Fibroblast of mammary gland (primary cell): Measurements from ENCODE around the gene FBLN2.

Source experiments
- DNase-seq: peaks from one replicate; pipeline ENCODE4 v3.0.0-alpha.2; 2010; ENCODE audit warnings: low read depth
- H3K4me3 ChIP-seq: 2 replicates; pipeline ENCODE4 v1.5.1; 2011; ENCODE audit warnings: low read depth, mild to moderate bottlenecking, low read length, moderate library complexity; ENCODE audit not compliant: control insufficient read depth
- TF ChIP-seq, protein P1 (sequence below): conservative IDR thresholded peaks from 2 replicates; pipeline ENCODE4 v1.5.1; 2011; ENCODE audit warnings: low read depth, low read length, inconsistent platforms; ENCODE audit not compliant: control insufficient read depth, insufficient read depth

FBLN2 gene

GRCh38 chr3:13549623-13550422 lies 898 bp downstream of the FBLN2 start:
- no peak for DNase-seq
- TF ChIP-seq, protein P1, sequence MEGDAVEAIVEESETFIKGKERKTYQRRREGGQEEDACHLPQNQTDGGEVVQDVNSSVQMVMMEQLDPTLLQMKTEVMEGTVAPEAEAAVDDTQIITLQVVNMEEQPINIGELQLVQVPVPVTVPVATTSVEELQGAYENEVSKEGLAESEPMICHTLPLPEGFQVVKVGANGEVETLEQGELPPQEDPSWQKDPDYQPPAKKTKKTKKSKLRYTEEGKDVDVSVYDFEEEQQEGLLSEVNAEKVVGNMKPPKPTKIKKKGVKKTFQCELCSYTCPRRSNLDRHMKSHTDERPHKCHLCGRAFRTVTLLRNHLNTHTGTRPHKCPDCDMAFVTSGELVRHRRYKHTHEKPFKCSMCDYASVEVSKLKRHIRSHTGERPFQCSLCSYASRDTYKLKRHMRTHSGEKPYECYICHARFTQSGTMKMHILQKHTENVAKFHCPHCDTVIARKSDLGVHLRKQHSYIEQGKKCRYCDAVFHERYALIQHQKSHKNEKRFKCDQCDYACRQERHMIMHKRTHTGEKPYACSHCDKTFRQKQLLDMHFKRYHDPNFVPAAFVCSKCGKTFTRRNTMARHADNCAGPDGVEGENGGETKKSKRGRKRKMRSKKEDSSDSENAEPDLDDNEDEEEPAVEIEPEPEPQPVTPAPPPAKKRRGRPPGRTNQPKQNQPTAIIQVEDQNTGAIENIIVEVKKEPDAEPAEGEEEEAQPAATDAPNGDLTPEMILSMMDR = no peak
- H3K4me3 ChIP-seq = no peak overlapping the region

DNA sequence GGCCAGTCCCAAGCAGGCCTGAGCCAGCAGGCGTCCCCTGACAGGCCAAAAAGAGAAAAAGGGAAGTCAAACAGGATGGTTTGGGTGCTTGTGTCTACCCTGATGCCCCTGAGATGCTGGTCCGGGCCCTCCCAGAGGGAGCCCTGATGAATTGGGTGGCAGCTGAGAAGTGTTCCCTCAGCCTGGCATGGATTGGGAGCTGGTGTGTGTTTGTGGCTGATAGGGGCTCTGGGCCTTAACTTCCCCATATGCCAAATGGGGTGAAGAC lies 1.4 kb downstream of the FBLN2 start:
- TF ChIP-seq, protein P1 = no peak
- no peak for DNase-seq
- no peak overlapping the region for H3K4me3 ChIP-seq

- no peak overlapping the region for H3K4me3 ChIP-seq
- TF ChIP-seq, protein P1 = no peak
- no peak for DNase-seq
Measured at GRCh38 chr3:13550791-13551360, 2.0 kb downstream of the FBLN2 start.

DNA sequence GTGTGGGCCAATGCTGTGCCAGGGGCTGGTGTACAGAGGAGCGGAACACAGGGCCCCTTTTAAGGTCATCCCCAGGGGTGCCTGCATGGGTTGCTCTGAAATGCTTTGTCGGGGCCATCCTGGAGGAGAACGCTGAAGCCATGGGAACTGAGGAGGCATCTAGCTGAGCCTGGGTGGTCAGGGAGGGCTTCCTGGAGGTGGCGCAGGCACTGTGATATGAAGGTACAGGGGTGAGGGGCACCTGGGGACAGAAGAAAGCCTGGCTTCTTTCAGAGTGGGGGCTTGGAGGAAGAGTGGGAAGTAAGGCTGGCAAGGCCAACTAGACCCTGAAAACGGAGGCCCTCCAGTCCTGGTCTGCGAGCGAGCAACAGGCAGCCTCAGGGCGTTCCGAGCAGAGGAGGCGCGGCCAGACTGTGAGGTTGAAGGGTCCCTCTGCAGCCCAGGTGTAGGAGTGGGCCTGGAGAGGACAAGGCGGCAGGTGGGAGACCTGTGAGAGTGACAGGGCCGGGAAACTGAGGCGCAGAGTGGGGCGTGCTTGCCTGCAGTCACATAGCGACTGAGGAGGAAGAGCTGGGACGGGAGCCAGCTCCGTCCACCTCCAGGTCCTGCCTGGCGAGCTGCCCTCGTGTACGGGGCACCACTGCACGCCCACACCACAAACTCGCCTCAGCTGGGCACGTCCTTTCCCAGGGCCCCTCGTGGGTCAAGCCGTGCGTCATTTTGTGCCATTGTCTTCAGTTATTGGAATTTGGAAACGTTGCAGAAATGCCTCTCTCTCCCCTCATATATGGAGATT lies 4.1 kb downstream of the FBLN2 start:
- no peak for DNase-seq
- H3K4me3 ChIP-seq = no peak overlapping the region
- TF ChIP-seq, protein P1 = no peak

DNA sequence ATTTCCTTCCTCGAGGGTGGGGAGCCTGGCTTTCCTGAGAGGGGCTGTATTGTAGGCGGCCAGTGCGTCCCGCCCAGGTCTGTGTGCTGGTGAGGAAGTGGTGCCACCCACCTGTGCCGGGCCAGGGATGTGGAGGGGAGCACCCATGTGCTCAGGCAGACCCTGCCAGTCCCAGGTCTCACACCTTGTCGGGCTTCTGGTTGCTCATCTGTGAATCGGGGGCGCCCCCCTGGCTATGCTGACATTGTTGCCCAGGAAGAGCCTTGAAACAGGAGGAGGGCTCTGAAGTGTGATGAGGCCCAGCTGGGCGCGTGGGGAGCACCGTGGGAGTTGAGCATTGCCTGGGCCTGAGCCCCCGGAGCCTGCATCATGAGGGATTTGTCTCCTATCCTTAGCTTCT lies 4.8 kb downstream of the FBLN2 start:
- DNase-seq = no peak
- no peak overlapping the region for H3K4me3 ChIP-seq
- TF ChIP-seq, protein P1 = no peak

DNA sequence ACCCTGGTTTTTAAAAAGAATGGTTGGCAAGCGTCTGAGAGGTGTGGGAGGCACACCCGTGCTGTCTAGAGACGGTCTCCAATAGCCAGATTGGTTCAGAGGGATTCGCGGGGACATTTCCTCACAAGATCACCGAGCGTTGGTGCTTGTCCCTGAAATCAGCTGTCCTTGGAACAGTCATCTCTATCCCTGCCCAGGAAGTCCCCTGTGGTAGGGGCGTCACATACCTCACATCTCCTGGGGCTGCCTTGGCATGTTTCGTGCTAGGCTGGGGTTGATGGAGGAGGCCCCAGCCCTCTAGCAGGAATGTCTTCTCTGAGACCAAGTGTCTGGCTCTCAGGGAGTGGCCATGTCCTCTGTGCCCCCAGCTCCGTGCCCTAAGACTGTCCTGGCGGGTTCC lies 6.8 kb downstream of the FBLN2 start:
- TF ChIP-seq, protein P1 = no peak
- no peak for DNase-seq
- no peak overlapping the region for H3K4me3 ChIP-seq
